GM18526 (cell line): Measurements from ENCODE around the gene CBLB.

Experiments
- POLR2A ChIP-seq: IDR thresholded peaks from 3 replicates; pipeline ENCODE4 v1.6.1; 2011; ENCODE audit not compliant: insufficient read length; ENCODE audit errors: extremely low read depth

Gene CBLB

DNA sequence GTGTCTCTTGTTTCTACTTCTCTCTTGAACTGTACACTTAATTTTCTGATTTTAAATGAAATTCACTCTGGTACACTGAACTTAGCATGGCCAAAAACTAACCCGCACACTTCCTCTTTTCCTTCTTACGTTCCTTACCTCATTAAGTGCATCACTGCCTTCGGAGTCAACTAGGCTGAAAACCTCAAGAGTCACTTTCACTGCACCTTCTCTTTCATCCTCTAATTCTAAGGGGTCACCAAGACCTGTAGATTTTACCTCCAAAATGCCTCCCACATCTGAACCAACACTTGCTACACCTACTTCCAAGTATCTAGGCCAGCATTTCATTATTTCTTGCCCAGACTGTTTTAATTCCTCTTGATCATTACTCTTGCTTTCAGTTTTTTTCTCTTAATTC is 6.6 kb downstream of the CBLB start:
- no peak for TF ChIP-seq POLR2A

DNA sequence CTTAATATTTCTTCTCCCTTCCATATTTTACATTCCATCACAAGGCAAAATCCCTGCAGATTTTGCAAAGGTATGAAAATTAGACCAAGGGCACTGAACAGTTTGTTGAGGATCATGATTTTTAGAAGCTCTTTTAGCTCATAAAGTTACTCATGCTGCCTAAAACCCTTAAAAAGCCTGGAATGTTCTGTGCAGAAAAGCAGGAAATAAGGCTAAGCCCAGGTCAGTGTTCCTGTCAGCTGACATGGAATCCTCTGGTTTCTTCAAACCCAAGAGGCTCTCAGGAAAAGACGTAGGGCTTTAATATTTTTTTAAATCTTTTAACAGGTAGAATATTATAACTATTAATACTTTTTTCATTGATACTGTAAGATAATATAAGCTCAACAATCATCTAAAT is 8.2 kb downstream of the CBLB start:
- TF ChIP-seq POLR2A: no peak

DNA sequence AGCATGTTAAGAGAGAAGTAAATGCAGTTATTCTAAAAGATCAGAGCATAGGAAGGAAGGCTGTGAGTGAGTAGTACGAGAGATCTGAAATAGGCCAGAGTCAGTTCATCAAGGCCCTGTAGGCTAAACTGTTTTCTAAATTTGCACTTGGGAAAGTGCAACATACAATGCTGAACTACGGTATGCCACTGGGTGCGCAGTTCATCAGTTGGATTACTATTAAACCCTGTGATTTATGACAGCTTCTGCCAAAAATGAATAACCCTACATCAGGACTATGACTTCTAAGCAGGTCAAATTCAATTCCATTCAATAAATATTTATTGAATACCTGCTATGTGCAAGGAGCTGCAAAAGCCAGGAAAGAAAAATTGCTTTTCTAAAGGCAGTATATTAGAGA is 10.8 kb downstream of the CBLB start:
- no peak for TF ChIP-seq POLR2A

DNA sequence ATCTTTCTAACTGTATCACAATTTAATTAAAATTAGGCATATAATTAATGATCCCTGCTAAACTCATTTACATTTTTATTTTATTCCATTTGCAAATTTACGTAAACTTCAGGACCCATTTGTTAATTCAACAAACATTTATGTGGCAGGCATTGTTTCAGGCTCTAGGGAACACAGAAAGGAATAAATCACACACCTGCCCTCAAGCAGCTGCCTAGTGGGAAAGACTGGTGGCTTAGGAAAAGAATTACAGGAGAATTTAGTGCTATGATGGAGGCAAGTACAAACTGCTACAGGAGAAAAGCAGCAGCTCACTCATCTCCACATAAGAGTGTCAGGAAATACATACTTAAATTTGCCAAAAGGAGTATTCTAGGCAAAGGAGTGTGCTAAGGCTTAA is 11.2 kb downstream of the CBLB start:
- no peak for TF ChIP-seq POLR2A

DNA sequence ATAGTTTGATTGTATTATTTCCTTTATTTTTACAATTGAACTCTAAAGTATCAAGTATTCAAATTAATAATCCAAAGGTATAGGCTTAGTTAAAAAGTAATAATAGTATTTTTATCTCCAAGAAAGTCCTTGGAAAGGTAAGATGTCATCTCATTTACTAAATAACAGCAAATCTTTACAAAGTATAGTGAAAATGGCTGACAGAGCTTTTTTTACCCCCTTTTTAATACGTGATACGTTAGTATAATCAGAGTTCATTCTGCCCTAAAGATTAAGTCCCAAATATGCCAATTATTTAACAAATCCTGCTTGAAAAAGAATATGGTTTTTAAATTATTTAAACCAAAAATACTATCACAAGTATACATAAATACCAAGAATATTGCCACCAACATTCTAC is 12.2 kb downstream of the CBLB start:
- no peak for TF ChIP-seq POLR2A

DNA sequence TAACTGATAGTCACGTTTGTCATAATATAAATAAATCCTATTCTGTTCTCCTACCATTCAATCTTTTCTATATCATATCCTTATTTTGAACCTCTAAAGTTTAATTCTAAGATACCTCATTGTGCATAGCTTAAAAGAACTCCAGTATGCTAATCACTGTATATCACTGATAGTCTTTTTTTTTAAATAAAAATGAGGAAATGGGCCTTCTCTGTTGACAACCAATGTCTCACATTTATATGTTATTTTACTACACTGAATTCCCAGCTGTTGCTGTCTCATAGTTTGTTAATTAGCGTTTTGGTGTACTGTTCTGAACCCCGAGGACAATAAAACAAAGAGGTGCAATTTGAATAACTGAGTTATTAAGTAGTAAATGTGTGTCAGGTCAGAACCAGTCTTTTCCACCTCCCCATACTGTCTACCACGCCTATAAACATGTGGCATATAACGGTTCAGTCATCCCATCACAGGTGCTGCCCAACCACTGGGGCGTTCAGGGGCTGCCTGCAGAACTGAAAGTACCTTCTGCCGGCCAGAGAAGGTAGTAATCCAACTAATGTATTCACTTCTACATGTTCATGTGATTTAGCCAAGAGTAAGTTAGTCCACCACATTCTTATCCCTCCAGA is 14.9 kb downstream of the CBLB start:
- TF ChIP-seq POLR2A: no peak

DNA sequence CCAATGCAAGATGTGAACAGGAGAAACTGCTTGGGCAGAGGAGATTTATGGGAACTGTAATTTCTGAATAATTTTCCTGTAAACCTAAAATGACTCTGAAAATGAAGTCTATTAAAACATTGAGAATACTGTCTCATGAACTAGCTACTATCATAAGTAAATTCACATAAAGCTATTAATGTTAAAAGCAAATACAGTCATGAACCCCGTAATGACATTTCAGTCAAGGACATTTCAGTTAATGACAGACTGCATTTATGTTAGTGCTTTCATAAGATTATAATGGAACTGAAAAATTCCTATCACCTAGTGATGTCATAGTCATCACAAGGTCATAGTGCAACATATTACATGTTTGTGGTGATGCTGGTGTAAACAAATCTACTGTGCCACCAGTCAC is 17.2 kb downstream of the CBLB start:
- no peak for TF ChIP-seq POLR2A

DNA sequence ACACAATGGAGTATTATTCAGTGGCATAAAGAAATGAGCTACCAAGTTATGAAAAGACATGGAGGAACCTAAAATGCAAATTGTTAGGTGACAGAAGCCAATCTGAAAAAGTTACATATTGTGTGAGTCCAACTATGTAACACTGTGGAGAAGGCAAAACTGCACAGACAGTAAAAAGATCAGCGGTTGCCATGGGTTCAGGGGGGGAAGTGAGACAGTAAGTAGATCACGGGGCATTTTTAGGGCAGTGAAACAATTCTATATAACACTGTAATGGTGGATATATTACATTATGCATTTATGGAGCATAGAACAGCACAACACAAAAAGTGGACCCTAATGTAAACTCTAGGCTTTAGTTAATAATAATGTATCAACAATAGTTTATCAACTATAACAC is 17.6 kb downstream of the CBLB start:
- TF ChIP-seq POLR2A: no peak

DNA sequence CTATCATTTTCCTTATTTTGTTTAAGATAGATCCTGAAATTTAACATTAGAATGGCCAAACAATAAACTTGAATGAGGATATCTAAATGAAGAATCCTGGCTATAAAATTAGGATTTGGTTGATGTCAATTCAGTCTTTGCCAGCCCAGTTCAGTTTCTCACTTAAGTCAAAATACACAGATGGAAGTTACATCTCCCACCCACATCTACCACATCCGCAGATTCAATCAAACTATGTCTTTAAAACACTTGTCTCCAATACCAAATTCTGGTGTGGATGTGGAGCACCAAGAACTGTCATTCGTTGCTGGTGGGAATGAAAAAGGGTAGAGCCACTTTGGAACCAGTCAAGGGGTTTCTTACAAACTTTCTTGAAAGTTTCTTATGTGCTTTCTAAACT is 18.2 kb downstream of the CBLB start:
- TF ChIP-seq POLR2A: no peak

DNA sequence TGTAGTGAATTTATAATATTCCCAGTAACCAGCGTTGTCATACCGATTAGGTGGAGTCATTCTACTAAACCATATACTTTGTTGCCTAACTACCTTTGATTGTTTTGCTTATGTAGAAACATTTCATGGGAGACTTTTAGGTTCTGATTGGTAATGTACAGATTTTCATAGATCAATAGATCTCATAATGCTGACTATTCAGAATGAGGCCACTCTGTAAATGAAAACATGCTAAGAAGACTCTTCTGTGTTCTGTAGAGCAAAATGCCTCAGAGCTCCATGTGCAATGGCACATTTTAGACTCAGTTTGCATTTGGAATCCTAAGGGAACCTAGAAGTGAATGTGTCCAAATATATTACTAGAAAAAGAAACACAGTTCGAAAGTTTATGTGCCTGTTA is 20.0 kb downstream of the CBLB start:
- TF ChIP-seq POLR2A: no peak

DNA sequence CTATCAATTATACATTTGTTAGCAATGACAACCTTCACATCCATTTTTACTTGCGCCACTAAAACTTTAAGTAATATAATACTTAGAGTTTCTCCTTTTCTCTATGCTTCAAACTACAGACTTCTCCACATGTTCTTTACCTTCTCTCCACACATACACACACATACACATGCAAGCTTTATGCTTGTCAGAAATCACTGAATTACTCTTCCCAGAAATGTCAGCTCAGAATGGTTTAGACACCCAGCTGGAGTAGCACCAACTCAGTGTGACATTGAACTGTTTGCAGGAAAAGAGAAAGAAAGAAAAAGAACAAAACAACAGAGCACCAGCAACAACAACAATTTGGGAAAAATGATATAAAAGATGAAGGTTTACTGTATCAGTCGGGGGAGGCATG is 20.9 kb downstream of the CBLB start:
- no peak for TF ChIP-seq POLR2A

DNA sequence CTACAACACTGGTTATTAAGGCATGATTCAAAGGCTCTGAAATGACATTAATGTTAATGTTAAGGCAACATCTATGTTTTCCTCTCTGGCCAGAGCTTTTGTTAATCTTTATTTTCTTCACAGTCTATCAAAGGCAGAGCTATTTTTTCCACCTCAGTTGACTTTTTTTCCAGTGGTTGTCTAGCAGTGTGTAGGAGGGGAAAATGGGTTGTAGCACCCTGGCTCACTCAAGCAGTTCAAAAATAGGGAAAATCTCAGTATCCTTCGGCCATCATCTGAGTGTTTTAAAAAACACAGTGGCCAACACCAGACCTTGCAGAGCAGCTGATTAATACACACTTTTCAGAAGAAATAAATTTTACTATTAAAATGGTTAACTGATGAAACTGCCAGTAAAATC is 21.4 kb downstream of the CBLB start:
- TF ChIP-seq POLR2A: no peak

DNA sequence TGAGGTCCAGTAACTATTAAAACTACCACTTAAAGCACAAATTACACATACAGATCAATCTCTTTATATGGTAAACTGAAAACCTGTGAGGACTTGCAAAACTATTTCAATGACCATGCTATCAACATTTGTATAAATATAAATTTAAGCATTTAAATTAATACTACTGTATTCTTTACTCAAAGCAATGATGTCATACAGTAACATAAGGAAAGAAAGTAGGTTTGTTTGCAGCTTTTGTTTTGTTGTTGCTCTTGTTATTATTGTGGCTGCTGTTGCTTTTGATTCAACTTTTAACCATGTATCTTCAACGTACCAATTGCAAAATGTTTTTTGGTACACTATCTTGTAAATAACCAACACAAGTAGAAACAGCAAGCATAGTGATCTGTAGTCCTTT is 22.0 kb downstream of the CBLB start:
- TF ChIP-seq POLR2A: no peak

DNA sequence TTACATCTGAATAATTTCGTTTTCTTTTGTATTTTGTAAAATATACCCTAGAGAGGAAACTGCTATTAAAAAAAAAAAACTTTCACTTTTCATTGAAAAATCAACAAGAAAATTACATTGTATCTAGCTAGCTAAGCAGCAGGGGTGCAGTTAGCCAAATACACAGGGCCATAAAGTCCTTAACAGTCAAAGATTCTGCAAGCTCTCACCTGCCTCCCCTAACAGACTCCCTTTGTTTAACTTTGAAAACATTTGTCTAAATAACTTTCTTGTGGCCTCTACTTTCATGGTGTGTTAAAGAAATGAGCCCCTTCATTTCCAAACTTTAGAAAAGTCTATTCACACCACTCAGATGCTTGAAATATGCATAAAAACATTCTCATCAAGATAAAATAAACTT is 23.3 kb downstream of the CBLB start:
- no peak for TF ChIP-seq POLR2A

DNA sequence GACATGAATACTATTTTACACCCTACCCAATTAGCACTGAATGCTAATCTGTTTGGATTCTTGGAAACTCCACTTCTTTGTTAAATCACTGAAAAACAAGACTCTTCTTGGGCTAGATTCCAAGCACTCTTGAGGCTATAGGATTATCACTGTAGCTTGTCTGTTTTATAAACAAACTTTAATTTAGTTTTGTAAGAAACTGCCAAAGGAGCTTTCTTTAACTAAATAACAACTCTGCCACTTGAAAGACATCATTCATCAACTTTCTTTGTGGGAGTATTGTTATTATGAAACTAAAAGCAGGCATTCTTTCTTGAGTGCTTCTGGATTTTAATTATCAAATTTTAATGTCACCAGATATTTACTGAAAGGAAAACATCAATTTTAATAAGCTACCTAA is 24.1 kb downstream of the CBLB start:
- TF ChIP-seq POLR2A: no peak

DNA sequence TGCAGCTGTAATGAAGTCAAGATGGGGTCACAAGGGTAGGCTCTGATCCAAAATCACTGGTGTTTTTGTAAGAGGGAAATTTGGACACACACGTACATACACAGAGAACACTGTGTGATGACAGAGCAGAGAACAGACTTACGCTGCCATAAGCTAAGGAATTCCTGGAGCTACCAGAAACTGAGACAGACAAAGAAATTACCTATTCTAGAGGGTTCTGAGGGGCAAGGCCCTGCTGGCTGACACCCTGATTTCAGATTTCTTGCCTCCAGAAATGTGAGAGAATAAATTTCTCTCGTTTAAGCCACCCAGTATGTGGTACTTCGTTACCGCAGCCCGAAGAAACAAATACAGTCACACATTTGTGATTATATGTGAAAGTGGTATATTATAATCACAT is 24.8 kb downstream of the CBLB start:
- no peak for TF ChIP-seq POLR2A

DNA sequence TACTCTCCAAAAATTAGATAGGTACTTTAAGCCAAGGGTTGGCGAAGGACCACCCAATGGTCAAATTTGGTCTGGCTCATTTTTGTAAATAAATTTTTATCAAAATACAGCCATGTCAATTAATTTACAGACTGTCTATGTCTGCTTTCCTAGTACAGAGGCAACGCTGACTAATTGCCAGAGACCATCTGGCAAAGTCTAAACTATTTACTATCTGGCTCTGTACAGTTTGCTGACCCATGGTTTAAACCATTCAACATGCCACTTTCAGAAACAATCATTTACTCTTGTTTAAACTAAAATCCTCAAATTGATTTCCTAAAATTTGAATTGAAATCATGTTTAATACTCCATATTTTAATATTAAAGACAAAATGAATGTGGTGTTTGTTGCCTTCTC is 25.9 kb downstream of the CBLB start:
- TF ChIP-seq POLR2A: no peak

DNA sequence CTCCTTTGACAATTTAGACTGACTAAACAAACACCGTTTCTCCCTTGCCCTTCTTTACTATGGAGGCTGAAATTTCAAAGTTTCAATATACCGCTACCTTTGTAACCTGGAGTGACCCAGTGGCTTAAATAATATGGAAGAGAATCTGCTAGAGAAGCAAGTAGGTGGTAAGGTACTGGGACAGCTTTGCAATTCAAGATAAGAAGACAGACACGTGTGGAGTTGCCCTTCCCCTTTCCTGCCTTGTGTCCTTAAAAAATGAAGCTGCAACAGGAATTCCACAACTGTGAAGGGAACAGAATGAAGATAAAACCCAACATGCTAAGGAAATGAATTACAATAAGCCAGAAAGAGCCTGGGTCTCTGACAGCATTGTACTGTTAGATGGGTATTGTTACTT is 26.4 kb downstream of the CBLB start:
- no peak for TF ChIP-seq POLR2A
